ENCODE data around the gene DFFA.

- TF ChIP-seq POLR2A (IDR thresholded peaks at IDR 0.05): no peak
- no peak for TF ChIP-seq CTCF (IDR thresholded peaks at IDR 0.05)
- no peak for TF ChIP-seq POLR2AphosphoS5 (IDR thresholded peaks at IDR 0.05)
Measured at GRCh38 chr1:10489291-10490055, 17.1 kb upstream of the DFFA start.
